OCI-LY3 (cell line): Measurements from ENCODE around the gene SNED1.

Experiments used
- H2AFZ ChIP-seq: fragments of 200-600, 300-600 bp; shearing (Covaris generic); 2 replicates; pipeline ENCODE4 v1.6.0; 2014; ENCODE audit warnings: antibody characterized with exemption, low read depth, low read length
- H3K27ac ChIP-seq: fragments of 200-600, 300-600 bp; sonication (generic); 2 replicates; pipeline ENCODE4 v1.5.1; 2014; ENCODE audit warnings: mild to moderate bottlenecking, low read length, moderate library complexity, mixed read lengths
- H3K27me3 ChIP-seq: fragments of 200-600, 300-600 bp; sonication (generic); 2 replicates; pipeline ENCODE4 v1.6.1; 2014; ENCODE audit warnings: low read depth, low read length, mixed read lengths
- H3K36me3 ChIP-seq: fragments of 200-600, 300-600 bp; sonication (generic); replicated peaks from 2 replicates; pipeline ENCODE3; 2014; ENCODE audit warnings: low read depth, low read length, mixed read lengths
- H3K4me1 ChIP-seq: fragments of 300-600, 200-600 bp; sonication (generic); 2 replicates; pipeline ENCODE4 v1.6.1; 2014; ENCODE audit warnings: low read length, mixed read lengths
- H3K4me2 ChIP-seq: fragments of 200-600, 300-600 bp; sonication (generic); 2 replicates; pipeline ENCODE4 v1.6.1; 2014; ENCODE audit warnings: low read length, mixed read lengths
- H3K4me3 ChIP-seq: fragments of 300-600, 200-600 bp; sonication (generic); 2 replicates; pipeline ENCODE4 v1.5.1; 2014; ENCODE audit warnings: antibody characterized with exemption, mild to moderate bottlenecking, low read length, moderate library complexity
- H3K79me2 ChIP-seq: fragments of 300-600, 200-600 bp; shearing (Covaris generic); 2 replicates; pipeline ENCODE4 v1.6.1; 2014; ENCODE audit warnings: mild to moderate bottlenecking, low read length, mixed read lengths
- H3K9ac ChIP-seq: fragments of 300-600, 200-600 bp; shearing (Covaris generic); 2 replicates; pipeline ENCODE4 v1.6.0; 2014; ENCODE audit warnings: mild to moderate bottlenecking, low read length, moderate library complexity
- H3K9me3 ChIP-seq: fragments of 200-600, 300-600 bp; shearing (Covaris generic); 2 replicates; pipeline ENCODE4 v1.6.1; 2014; ENCODE audit warnings: low read length, mixed read lengths; ENCODE audit not compliant: insufficient read depth
- H4K20me1 ChIP-seq: fragments of 200-600, 300-600 bp; sonication (generic); 2 replicates; pipeline ENCODE4 v1.6.1; 2016; ENCODE audit warnings: low read length, mixed read lengths; ENCODE audit not compliant: insufficient read depth
- CTCF ChIP-seq: fragments of 200-600, 300-600 bp; sonication (generic); IDR thresholded peaks from 2 replicates; pipeline ENCODE4 v1.5.1; 2014; ENCODE audit warnings: antibody characterized with exemption, low read length, low read depth
- EZH2phosphoT487 ChIP-seq: fragments of 200-600 bp; shearing (Covaris generic); IDR thresholded peaks from 2 replicates; pipeline ENCODE4 v1.6.1; 2018; ENCODE audit warnings: antibody characterized with exemption, mixed run types, low read depth

SNED1 gene

GRCh38 chr2:240998995-240999791 lies 775 bp downstream of the SNED1 start:
- Histone ChIP-seq H4K20me1 (no peaks in the 10 kb centered on the region), H3K79me2 (no peaks in the 10 kb centered on the region), H3K27me3 (no peaks in the 10 kb centered on the region), H3K27ac (no peak overlapping the region), H3K4me2 (no peak overlapping the region), H3K4me3 (no peak overlapping the region), H3K4me1 (no peaks in the 10 kb centered on the region), H2AFZ (no peak overlapping the region), H3K9me3 (no peaks in the 10 kb centered on the region), H3K36me3 (no peaks in the 10 kb centered on the region), H3K9ac (no peak overlapping the region)
- no peak for TF ChIP-seq CTCF
- TF ChIP-seq EZH2phosphoT487 = no peak

- no peak for TF ChIP-seq EZH2phosphoT487
- TF ChIP-seq CTCF = no peak
- no peak overlapping the region for H3K27ac ChIP-seq
- H3K36me3 ChIP-seq = no peaks in the 10 kb centered on the region
- H3K4me1 ChIP-seq = no peaks in the 10 kb centered on the region
- no peak overlapping the region for H3K4me2 ChIP-seq
- no peaks in the 10 kb centered on the region for H3K27me3 ChIP-seq
- H3K4me3 ChIP-seq = no peak overlapping the region
- H4K20me1 ChIP-seq = no peaks in the 10 kb centered on the region
- no peaks in the 10 kb centered on the region for H3K79me2 ChIP-seq
- no peaks in the 10 kb centered on the region for H3K9me3 ChIP-seq
- no peak overlapping the region for H3K9ac ChIP-seq
- no peak overlapping the region for H2AFZ ChIP-seq
These were observed 1.6 kb downstream of the SNED1 start for GRCh38 chr2:240999873-241000541.

GRCh38 chr2:241000831-241001321 lies 2.5 kb downstream of the SNED1 start:
- Histone ChIP-seq H3K79me2 (no peaks in the 10 kb centered on the region), H3K27ac (no peak overlapping the region), H3K9me3 (no peaks in the 10 kb centered on the region), H3K9ac (no peak overlapping the region), H4K20me1 (no peaks in the 10 kb centered on the region), H3K36me3 (no peaks in the 10 kb centered on the region), H3K27me3 (no peaks in the 10 kb centered on the region), H2AFZ (no peak overlapping the region), H3K4me3 (no peak overlapping the region), H3K4me2 (no peak overlapping the region), H3K4me1 (no peaks in the 10 kb centered on the region)
- TF ChIP-seq CTCF (no peak), EZH2phosphoT487 (no peak)
